HL-60 (cell line): ENCODE measurements around the gene SOBP.

Source experiments
- CTCF ChIP-seq: IDR thresholded peaks from one replicate; pipeline ENCODE4 v1.5.1; 2011; ENCODE audit warnings: low read length, control low read depth, inconsistent platforms; ENCODE audit not compliant: insufficient read depth
- POLR2AphosphoS5 ChIP-seq: IDR thresholded peaks from 2 replicates; pipeline ENCODE4 v1.6.1; 2012; ENCODE audit warnings: low read depth

- TF ChIP-seq CTCF, result no peak
- no peak for TF ChIP-seq POLR2AphosphoS5
Measured at GRCh38 chr6:107534571-107535141, 44.7 kb downstream of the SOBP start.
